DMS53 treated with DMSO at 0.1 percent for 48 hours (cell line): ENCODE data around the gene C6orf163.

ENCODE experiments used
- DNase-seq: peaks from one replicate; lab custom pipeline; 2025; ENCODE audit not compliant: unreplicated experiment; lab: John Stamatoyannopoulos, UW

C6orf163 gene

GRCh38 chr6:87408721-87409155 is 64.1 kb downstream of the C6orf163 start:
- peak; percentile 62 for DNase-seq
